Measurements from ENCODE around the gene CGRRF1.
A peak's percentile ranks its signal among the peaks of the same experiment; 100 is the strongest.

The CGRRF1 gene

DNA sequence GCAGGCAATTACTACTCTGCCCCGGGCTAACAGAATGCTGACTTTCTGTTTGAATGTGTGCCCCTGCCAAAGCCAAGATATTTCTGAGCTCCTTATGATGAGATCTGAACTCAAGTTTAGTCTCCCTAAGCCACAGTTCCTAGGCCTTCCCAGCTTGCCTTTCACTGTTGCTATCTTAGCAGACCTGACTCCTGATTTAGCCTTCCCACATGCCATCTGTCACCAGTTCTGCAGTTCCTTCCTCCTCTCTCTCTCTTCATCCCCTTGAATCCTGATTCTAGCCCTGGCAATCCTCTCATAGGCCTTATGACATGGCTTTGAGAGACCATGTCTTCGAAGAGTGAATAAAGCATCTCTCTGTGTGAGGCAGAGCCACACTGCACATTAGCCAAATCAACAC, 44.7 kb downstream of the CGRRF1 start:
- DNase-seq, result no peak

DNA sequence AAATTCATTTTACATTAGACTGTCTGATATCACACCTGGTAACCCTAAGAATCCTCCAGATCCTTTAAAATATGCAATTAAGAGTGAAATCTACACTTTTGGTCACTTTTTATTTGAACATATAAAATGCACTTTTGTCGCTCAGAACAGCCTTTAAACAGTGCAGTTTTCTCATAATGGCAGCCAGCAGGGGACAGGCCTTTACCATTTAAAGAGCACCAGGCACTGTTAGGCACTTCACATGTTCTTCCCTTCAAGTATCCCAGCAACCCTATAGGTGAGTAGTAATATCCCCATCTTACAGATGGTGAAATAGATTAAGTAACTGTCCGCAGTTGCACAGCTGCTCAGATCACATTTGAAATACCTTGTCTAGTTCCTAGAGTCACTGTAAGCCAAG, 45.9 kb downstream of the CGRRF1 start:
- DNase-seq, result no peak

DNA sequence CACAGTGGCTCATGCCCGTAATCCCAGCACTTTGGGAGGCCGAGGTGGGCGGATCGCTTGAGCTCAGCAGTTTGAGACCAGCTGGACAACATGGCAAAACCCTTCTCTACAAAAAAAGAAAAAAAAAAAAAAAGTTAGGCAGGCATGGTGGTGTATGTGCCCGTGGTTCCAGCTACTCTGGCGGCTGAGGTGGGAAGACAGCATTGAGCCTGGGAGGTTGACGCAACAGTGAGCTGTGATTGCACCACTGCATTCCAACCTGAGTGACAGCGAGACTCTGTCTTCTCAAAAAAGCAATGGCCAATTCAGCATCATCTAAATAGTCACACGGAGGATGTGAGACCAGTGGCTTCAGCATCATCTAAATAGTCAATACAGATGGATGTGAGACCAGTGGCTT, 46.8 kb downstream of the CGRRF1 start:
- DNase-seq, result no peak

DNA sequence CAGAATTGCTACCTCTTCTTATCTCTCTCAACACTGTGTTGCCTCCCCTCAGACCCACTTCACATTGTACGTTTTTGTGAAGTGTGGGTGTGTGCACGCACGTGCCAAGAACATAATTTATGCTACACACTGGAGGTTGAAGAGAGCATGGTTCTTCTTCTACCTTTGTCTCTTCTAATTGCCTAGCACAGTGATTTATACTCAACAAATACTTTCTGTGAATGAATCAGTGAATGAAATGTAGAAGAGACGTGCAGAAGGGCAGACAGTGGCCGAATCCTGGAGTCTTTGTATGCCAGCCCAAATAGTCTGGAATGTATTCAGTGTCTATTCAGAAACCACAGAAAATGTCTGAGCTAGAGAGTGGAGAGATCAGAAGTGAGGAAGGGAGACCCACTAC, 52.6 kb downstream of the CGRRF1 start:
- DNase-seq, result no peak

DNA sequence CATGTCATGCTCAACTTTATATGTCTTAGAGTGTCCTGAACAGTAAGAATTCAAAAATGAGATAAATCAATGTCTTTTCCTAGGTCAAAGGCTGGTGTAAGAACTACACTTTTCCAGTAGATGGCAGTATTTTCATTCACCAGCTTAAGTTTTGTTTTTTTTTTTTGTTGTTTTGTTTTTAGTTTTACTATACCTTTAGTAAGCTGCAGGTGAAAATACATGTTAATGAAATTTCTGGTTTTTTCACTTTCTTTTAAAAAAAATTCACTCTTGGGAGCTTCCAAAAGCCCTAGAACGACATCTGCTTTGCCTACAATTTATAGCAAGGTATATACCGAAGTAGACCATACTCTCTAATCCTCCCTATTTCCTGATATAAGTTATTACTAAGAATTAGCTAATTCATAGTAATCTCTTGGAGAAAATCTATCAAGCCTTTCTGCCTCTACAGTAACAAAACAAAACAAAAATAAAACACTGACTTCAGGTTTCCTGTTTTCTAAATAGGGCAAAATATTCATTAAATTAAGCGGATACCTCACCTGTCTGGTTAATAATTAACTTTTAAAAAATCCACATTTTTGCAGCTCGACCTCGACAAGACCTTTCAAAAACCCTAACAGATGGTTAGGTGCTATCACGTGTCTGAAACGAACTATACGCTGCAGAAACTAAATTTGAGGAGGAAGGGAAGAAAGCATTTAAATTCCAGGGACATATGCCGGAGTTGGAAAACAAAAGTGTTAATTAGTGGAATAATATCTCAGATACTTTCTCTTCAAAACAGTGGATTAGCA, 54.6 kb downstream of the CGRRF1 start:
- peak; percentile 67 for DNase-seq

DNA sequence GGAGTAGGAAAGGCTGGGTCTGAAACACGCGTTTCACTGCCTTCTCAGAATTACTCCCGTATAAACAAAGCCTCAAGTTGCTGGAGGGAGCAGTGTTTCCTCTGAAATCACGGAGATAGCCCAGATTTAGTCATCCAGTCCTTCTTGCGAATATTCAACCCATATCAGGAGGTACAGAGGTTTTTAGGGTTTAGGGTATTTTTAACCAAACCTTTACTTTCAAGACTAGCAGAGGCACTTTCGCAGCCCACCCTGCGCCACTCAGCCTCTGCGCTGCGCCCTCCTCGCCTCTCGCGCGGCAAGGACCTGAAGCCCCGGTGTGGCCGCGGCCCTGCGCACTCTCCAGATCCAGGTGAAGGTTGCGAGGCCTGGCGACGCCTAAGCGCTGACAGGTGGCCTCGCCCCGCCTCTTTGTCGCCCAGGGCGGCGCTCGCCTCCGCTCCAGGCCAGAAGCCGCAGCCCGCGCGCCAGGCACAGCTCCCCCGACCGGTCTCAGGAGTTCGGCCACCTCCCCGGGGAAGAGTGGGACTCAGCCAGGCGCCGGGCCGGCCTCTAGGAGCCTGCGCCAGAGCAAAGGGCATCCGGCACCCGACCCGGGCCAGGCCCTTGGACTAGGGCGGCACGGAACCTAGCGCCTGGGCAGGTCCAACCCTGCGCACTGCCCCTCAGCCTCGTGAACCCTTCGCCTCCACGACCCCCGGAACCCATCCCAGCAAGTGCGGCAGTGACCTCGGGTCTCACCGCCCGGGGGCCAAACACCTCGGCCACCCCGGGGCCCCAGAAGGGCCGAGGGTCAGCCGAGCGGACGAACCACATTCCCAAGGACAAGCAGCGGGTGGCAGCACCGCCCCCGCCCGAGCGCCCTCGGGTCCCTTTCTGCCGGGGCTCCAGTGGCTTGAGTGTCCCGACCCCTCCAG, 55.4 kb downstream of the CGRRF1 start:
- DNase-seq, result peak; percentile 80

GRCh38 chr14:54565785-54566409, 56.2 kb downstream of the CGRRF1 start:
- peak; percentile 94 for DNase-seq

- peak; percentile 92 for DNase-seq
Measured at GRCh38 chr14:54566410-54567223, 56.9 kb downstream of the CGRRF1 start, which contains the start of gene SAMD4A. Gene SAMD4A, plus strand, starts transcription at chr14:54567128. Its CDS starts 789 bp downstream, at chr14:54567917.

GRCh38 chr14:54567224-54567638, 57.5 kb downstream of the CGRRF1 start:
- DNase-seq, result no peak

GRCh38 chr14:54567639-54568561, 58.2 kb downstream of the CGRRF1 start:
- DNase-seq, result peak; percentile 79

- DNase-seq, result peak; percentile 38
Measured at GRCh38 chr14:54568821-54569595, 59.3 kb downstream of the CGRRF1 start.

DNA sequence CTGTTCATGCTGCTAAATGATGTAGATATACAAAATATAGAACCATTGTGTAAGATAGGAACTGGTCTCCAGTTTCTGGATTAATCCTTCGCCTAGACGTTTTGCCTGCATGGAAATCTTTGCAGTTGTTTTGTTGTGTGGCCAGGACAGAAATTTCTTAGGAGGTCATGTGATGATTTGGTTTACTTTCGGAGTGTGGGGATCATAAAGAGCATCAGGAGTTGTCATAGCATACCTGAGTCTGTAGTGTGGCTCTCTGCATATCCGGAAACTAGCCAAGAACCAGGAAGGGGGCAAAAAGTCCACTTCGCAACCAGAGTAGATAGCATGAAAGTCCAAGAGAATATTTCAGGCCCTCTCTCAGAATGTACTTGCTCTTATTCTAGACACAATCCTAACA, 60.3 kb downstream of the CGRRF1 start:
- DNase-seq, result no peak

DNA sequence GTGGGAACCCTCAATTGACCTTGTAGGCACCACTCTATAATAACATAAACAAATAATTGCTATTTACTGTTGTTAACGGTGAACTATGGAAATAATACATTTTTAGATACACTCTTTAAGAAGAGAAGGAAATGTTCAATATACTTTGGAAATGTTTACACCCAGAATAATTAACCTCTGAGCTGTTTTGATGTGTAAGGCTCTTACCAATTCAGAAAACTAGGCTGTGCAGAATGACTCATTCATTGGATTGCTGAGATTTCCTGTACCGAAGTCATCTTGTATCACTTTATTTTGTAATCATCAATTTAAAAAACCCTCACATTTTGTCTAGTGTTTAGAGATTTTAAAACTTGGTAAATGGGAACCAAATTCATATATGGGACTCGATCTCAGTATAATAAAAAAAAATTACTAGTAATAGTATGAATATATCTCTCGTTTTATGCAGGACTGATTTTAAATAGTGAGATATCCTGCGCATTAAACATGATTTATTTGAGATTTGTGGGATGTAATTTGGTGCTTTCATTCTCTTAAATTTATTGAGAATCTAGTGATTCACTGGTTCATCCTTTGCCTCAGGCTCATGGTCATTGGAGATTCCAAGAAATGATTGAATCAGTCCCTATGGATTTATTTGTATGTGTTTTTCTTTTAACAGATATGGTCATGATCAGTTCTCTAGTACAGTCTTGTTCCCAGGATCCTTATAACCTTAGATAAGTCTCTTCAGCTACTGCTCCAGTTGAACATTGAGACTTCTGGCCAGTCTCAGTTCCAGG, 61.1 kb downstream of the CGRRF1 start:
- DNase-seq, result no peak

GRCh38 chr14:54572316-54572715, 62.6 kb downstream of the CGRRF1 start:
- peak; percentile 26 for DNase-seq

DNA sequence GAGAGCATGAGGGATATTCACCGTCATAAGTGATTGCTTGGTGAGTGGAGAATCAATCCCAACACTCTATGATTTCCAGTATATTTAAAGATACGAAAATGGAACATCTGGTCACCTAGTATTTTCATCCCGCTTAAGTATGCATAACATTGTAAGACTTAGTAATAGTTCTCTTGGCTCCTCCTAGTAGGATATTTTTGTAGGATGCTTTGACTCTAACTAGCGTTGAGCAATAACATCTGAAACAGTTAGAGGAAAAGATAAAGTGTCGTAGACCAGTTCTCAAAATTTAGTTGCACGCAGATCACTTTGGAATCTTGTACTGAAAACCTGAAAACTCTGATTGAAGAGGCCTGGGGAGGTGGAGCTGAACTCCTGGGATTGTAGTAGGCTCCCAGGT, 64.8 kb downstream of the CGRRF1 start:
- no peak for DNase-seq

- no peak for DNase-seq
Measured at GRCh38 chr14:54577494-54577893, 67.8 kb downstream of the CGRRF1 start.

GRCh38 chr14:54577977-54578376, 68.3 kb downstream of the CGRRF1 start:
- no peak for DNase-seq

DNA sequence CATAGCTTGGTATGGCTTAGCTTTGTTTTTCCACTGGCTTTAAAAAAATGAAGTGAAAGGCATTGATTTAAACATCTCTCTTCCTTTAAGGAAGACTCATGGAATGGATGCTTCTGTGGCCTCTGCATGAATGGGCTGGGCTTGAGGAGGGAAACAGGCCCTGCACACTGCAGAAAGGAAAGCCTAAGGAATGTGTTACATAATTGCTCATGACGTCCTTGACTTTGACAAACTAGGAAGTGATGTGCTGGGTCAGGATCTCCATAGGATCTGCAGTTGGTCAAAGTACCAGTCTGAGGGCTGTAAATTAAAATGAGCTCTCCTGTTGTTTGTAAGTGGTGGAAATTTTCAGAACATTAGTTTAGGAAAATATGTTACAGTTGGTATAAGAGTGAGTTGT, 69.9 kb downstream of the CGRRF1 start:
- DNase-seq, result peak; percentile 34

- no peak for DNase-seq
Measured at GRCh38 chr14:54580933-54581332, 71.2 kb downstream of the CGRRF1 start.

GRCh38 chr14:54582334-54582733, 72.6 kb downstream of the CGRRF1 start:
- DNase-seq, result no peak
